ENCODE data around the gene KCP. TPM values are rescaled to one million over a fixed set of nuclear protein-coding genes. Genes with fewer than 3 reads are reported as not detected.

KCP gene
- polyA plus RNA-seq, 1 donor from 2014 or later: 0.31 TPM

DNA sequence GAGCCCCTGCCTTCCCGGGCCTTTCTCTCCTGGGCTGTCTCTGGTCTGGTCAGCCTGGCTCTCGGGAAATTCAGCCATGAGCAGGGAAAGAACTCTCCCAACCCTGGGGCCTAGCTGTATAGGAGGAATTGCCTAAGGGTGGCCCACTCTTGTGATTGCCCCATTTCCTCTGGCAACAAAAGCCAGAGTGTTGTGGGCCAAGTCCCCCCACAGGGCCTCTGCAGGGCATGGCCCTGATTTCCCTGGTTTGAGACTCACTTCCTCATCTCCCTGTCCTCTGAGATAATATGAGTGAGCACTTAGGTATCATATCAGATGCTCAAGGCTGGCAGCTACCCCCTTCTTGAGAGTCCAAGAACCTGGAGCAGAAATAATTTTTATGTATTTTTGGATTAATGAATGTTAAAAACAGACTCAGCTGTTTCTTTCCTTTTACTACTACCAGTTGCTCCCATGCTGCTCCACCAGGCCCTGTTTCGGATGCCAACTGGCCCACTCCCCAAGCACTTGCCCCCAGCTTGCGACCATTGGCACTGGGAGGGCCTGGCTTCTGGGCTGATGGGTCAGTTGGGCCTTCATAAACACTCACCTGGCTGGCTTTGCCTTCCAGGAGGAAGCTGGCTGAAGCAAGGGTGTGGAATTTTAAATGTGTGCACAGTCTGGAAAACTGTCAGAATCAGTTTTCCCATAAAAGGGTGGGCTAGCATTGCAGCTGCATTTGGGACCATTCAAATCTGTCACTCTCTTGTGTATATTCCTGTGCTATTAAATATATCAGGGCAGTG, 38.7 kb upstream of the KCP start:
- H3K9ac ChIP-seq (ENCODE audit: low read length): no peak overlapping the region
- H4K20me1 ChIP-seq (ENCODE audit: insufficient read depth): no peaks in the 10 kb centered on the region
- no peaks in the 10 kb centered on the region for H3K9me3 ChIP-seq (ENCODE audit: low read length)
- no peak overlapping the region for H2AFZ ChIP-seq (ENCODE audit: low read depth, low read length)
- TF ChIP-seq CTCF (IDR thresholded peaks at IDR 0.05; ENCODE audit: poor library complexity, severe bottlenecking): no peak
- no peak for TF ChIP-seq SMC3 (conservative IDR thresholded peaks at IDR 0.05; ENCODE audit: poor library complexity)
- no peak for TF ChIP-seq TAF1 (IDR thresholded peaks at IDR 0.05; ENCODE audit: low read depth)
- TF ChIP-seq POLR2AphosphoS5 (IDR thresholded peaks at IDR 0.05): no peak
- TF ChIP-seq MXI1 (conservative IDR thresholded peaks at IDR 0.05; ENCODE audit: poor library complexity, severe bottlenecking): no peak
- TF ChIP-seq EZH2 (IDR thresholded peaks at IDR 0.05; ENCODE audit: borderline replicate concordance, insufficient read depth, low read length, poor library complexity, severe bottlenecking): no peak
- TF ChIP-seq EP300 (conservative IDR thresholded peaks at IDR 0.05; ENCODE audit: poor library complexity, severe bottlenecking): no peak
- no peak for TF ChIP-seq RAD21 (conservative IDR thresholded peaks at IDR 0.05)
- TF ChIP-seq, protein P1, sequence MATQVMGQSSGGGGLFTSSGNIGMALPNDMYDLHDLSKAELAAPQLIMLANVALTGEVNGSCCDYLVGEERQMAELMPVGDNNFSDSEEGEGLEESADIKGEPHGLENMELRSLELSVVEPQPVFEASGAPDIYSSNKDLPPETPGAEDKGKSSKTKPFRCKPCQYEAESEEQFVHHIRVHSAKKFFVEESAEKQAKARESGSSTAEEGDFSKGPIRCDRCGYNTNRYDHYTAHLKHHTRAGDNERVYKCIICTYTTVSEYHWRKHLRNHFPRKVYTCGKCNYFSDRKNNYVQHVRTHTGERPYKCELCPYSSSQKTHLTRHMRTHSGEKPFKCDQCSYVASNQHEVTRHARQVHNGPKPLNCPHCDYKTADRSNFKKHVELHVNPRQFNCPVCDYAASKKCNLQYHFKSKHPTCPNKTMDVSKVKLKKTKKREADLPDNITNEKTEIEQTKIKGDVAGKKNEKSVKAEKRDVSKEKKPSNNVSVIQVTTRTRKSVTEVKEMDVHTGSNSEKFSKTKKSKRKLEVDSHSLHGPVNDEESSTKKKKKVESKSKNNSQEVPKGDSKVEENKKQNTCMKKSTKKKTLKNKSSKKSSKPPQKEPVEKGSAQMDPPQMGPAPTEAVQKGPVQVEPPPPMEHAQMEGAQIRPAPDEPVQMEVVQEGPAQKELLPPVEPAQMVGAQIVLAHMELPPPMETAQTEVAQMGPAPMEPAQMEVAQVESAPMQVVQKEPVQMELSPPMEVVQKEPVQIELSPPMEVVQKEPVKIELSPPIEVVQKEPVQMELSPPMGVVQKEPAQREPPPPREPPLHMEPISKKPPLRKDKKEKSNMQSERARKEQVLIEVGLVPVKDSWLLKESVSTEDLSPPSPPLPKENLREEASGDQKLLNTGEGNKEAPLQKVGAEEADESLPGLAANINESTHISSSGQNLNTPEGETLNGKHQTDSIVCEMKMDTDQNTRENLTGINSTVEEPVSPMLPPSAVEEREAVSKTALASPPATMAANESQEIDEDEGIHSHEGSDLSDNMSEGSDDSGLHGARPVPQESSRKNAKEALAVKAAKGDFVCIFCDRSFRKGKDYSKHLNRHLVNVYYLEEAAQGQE (IDR thresholded peaks at IDR 0.05; ENCODE audit: borderline replicate concordance): no peak
- no peak overlapping the region for H3K27ac ChIP-seq (ENCODE audit: low read length)
- H3K4me3 ChIP-seq (ENCODE audit: low read length): no peak overlapping the region
- H3K27me3 ChIP-seq (ENCODE audit: insufficient read depth, low read depth, low read length): no peaks in the 10 kb centered on the region
- no peaks in the 10 kb centered on the region for H3K79me2 ChIP-seq (replicated peaks; ENCODE audit: insufficient read depth, low read length)
- H3K36me3 ChIP-seq (ENCODE audit: insufficient read depth, low read length): peaks cover 3% of the 10 kb centered on the region
- H3K4me2 ChIP-seq (ENCODE audit: low read length): no peak overlapping the region
- H3K9me2 ChIP-seq (ENCODE audit: insufficient read depth, low read length): no peaks in the 10 kb centered on the region
- H3F3A ChIP-seq (ENCODE audit: insufficient read depth, low read length, poor library complexity, severe bottlenecking): no peaks in the 10 kb centered on the region

GRCh38 chr7:128948312-128948973, 37.9 kb upstream of the KCP start:
- Histone ChIP-seq H3K27me3 (ENCODE audit: insufficient read depth, low read depth, low read length) (no peaks in the 10 kb centered on the region), H3K79me2 (replicated peaks; ENCODE audit: insufficient read depth, low read length) (no peaks in the 10 kb centered on the region), H4K20me1 (ENCODE audit: insufficient read depth) (no peaks in the 10 kb centered on the region), H3K27ac (ENCODE audit: low read length) (no peak overlapping the region), H2AFZ (ENCODE audit: low read depth, low read length) (no peak overlapping the region), H3K9me2 (ENCODE audit: insufficient read depth, low read length) (no peaks in the 10 kb centered on the region), H3F3A (ENCODE audit: insufficient read depth, low read length, poor library complexity, severe bottlenecking) (no peaks in the 10 kb centered on the region), H3K36me3 (ENCODE audit: insufficient read depth, low read length) (peaks cover 3% of the 10 kb centered on the region), H3K9me3 (ENCODE audit: low read length) (no peaks in the 10 kb centered on the region), H3K4me2 (ENCODE audit: low read length) (no peak overlapping the region), H3K4me3 (ENCODE audit: low read length) (no peak overlapping the region), H3K9ac (ENCODE audit: low read length) (no peak overlapping the region)
- TF ChIP-seq SMC3 (conservative IDR thresholded peaks at IDR 0.05; ENCODE audit: poor library complexity) (no peak), EP300 (conservative IDR thresholded peaks at IDR 0.05; ENCODE audit: poor library complexity, severe bottlenecking) (no peak), EZH2 (IDR thresholded peaks at IDR 0.05; ENCODE audit: borderline replicate concordance, insufficient read depth, low read length, poor library complexity, severe bottlenecking) (no peak), RAD21 (conservative IDR thresholded peaks at IDR 0.05) (no peak), POLR2AphosphoS5 (IDR thresholded peaks at IDR 0.05) (no peak), CTCF (IDR thresholded peaks at IDR 0.05; ENCODE audit: poor library complexity, severe bottlenecking) (no peak), MXI1 (conservative IDR thresholded peaks at IDR 0.05; ENCODE audit: poor library complexity, severe bottlenecking) (no peak)
